CD4-positive, alpha-beta T cell treated with Interleukin-15 for 4 hours (primary cell): ENCODE measurements around the gene AHDC1.
"Not testable (repeated sequence)": the region's sequence is repeated elsewhere in the genome, so short reads cannot be mapped to it uniquely, and the experiment has no call there.

ENCODE experiments used
- DNase-seq: peaks from one replicate; pipeline ENCODE4 v3.0.0-alpha.2; 2020; ENCODE audit warnings: low spot score

AHDC1 gene

GRCh38 chr1:27552911-27553420, 51.0 kb downstream of the AHDC1 start:
- DNase-seq, result no peak

GRCh38 chr1:27551953-27552312, 52.0 kb downstream of the AHDC1 start:
- no peak for DNase-seq

- DNase-seq, result no peak
Observed at GRCh38 chr1:27551170-27551952, 52.6 kb downstream of the AHDC1 start.

GRCh38 chr1:27550510-27551169, 53.3 kb downstream of the AHDC1 start:
- no peak for DNase-seq

GRCh38 chr1:27549807-27550408, 54.0 kb downstream of the AHDC1 start:
- no peak for DNase-seq

GRCh38 chr1:27548858-27549719, 54.9 kb downstream of the AHDC1 start:
- DNase-seq, result no peak

- no peak for DNase-seq
Observed at GRCh38 chr1:27548136-27548853, 55.6 kb downstream of the AHDC1 start.

- no peak for DNase-seq
Observed at GRCh38 chr1:27547220-27548116, 56.5 kb downstream of the AHDC1 start.

- DNase-seq, result no peak
Observed at GRCh38 chr1:27545876-27546275, 58.1 kb downstream of the AHDC1 start.

GRCh38 chr1:27545271-27545670, 58.7 kb downstream of the AHDC1 start:
- DNase-seq, result no peak

GRCh38 chr1:27544834-27545233, 59.1 kb downstream of the AHDC1 start:
- no peak for DNase-seq

GRCh38 chr1:27543284-27543683, 60.7 kb downstream of the AHDC1 start:
- no peak for DNase-seq

GRCh38 chr1:27542463-27543273, 61.3 kb downstream of the AHDC1 start:
- peak; percentile 39 for DNase-seq

GRCh38 chr1:27539901-27540861, 63.8 kb downstream of the AHDC1 start:
- no peak for DNase-seq

GRCh38 chr1:27538793-27539192, 65.2 kb downstream of the AHDC1 start:
- no peak for DNase-seq

GRCh38 chr1:27538305-27538676, 65.7 kb downstream of the AHDC1 start:
- not testable (repeated sequence) for DNase-seq

- no peak for DNase-seq
Observed at GRCh38 chr1:27536767-27537166, 67.2 kb downstream of the AHDC1 start.

GRCh38 chr1:27536010-27536757, 67.8 kb downstream of the AHDC1 start:
- no peak for DNase-seq
